H9 (cell line): Measurements from ENCODE around the gene BCAS1. TPM values are rescaled to one million over a fixed set of nuclear protein-coding genes. Genes with fewer than 3 reads are reported as not detected.

Experiments used
- DNase-seq: peaks from one replicate; pipeline ENCODE4 v3.0.0-alpha.2; 2017
- H2AFZ ChIP-seq: one replicate; pipeline ENCODE4 v1.6.1; 2013; ENCODE audit warnings: mild to moderate bottlenecking, low read length, control low read depth, moderate library complexity
- H2AK5ac ChIP-seq: 2 replicates; pipeline ENCODE4 v1.6.1; 2013; ENCODE audit warnings: low read length, control low read depth, mixed read lengths; ENCODE audit not compliant: insufficient read length
- H2BK120ac ChIP-seq: one replicate; pipeline ENCODE4 v1.6.1; 2013; ENCODE audit warnings: low read depth, mild to moderate bottlenecking, low read length, control low read depth, inconsistent platforms; ENCODE audit not compliant: poor library complexity, severe bottlenecking
- H2BK12ac ChIP-seq: 2 replicates; pipeline ENCODE4 v1.6.1; 2013; ENCODE audit warnings: low read length, control low read depth, mixed read lengths, low read depth; ENCODE audit not compliant: insufficient read length
- H2BK15ac ChIP-seq: 2 replicates; pipeline ENCODE4 v1.6.1; 2013; ENCODE audit warnings: low read depth, low read length, control low read depth
- H2BK20ac ChIP-seq: one replicate; pipeline ENCODE4 v1.6.1; 2013; ENCODE audit warnings: low read depth, mild to moderate bottlenecking, low read length, control low read depth, inconsistent platforms; ENCODE audit not compliant: poor library complexity, severe bottlenecking
- H2BK5ac ChIP-seq: 2 replicates; pipeline ENCODE4 v1.6.1; 2013; ENCODE audit warnings: low read length, control low read depth, mixed read lengths; ENCODE audit not compliant: insufficient read length
- H3K14ac ChIP-seq: 2 replicates; pipeline ENCODE4 v1.6.1; 2013; ENCODE audit warnings: low read length, control low read depth; ENCODE audit not compliant: insufficient read depth
- H3K18ac ChIP-seq: 2 replicates; pipeline ENCODE4 v1.6.1; 2013; ENCODE audit warnings: low read depth, mild to moderate bottlenecking, mixed read lengths, low read length, control low read depth; ENCODE audit not compliant: insufficient read length
- H3K23ac ChIP-seq: 2 replicates; pipeline ENCODE4 v1.6.1; 2013; ENCODE audit warnings: low read length, control low read depth, mixed read lengths, low read depth; ENCODE audit not compliant: insufficient read length
- H3K23me2 ChIP-seq: 2 replicates; pipeline ENCODE4 v1.6.1; 2013; ENCODE audit warnings: low read depth, mild to moderate bottlenecking, mixed read lengths, low read length, control low read depth; ENCODE audit not compliant: insufficient read length, poor library complexity, severe bottlenecking
- H3K27ac ChIP-seq: 2 replicates; pipeline ENCODE4 v1.5.1; 2013; ENCODE audit warnings: low read length, control low read depth, mixed read lengths, low read depth; ENCODE audit not compliant: insufficient read length
- H3K27me3 ChIP-seq: 2 replicates; pipeline ENCODE4 v1.6.1; 2013; ENCODE audit warnings: low read length, control low read depth, inconsistent platforms; ENCODE audit not compliant: insufficient read depth
- H3K4ac ChIP-seq: 2 replicates; pipeline ENCODE4 v1.6.1; 2013; ENCODE audit warnings: low read depth, mild to moderate bottlenecking, control low read depth, inconsistent platforms, low read length, moderate library complexity
- H3K4me1 ChIP-seq: 2 replicates; pipeline ENCODE4 v1.6.1; 2013; ENCODE audit warnings: low read length, control low read depth, inconsistent platforms; ENCODE audit not compliant: insufficient read depth
- H3K4me2 ChIP-seq: 2 replicates; pipeline ENCODE4 v1.6.1; 2013; ENCODE audit warnings: low read length, control low read depth, mixed read lengths; ENCODE audit not compliant: insufficient read length, insufficient read depth
- H3K56ac ChIP-seq: 2 replicates; pipeline ENCODE4 v1.6.1; 2013; ENCODE audit warnings: low read depth, mild to moderate bottlenecking, mixed read lengths, low read length, control low read depth; ENCODE audit not compliant: insufficient read length
- H3K79me1 ChIP-seq: 2 replicates; pipeline ENCODE4 v1.6.1; 2013; ENCODE audit warnings: low read depth, mild to moderate bottlenecking, moderate library complexity, low read length, control low read depth, inconsistent platforms; ENCODE audit not compliant: insufficient read depth, poor library complexity, severe bottlenecking
- H3K79me2 ChIP-seq: 2 replicates; pipeline ENCODE4 v1.6.1; 2013; ENCODE audit warnings: low read length, control low read depth, inconsistent platforms; ENCODE audit not compliant: insufficient read depth
- H3K9ac ChIP-seq: 2 replicates; pipeline ENCODE4 v1.6.1; 2013; ENCODE audit warnings: low read length, control low read depth, mixed read lengths; ENCODE audit not compliant: insufficient read length; ENCODE audit errors: extremely low read depth
- H3K9me3 ChIP-seq: one replicate; pipeline ENCODE4 v1.6.1; 2013; ENCODE audit warnings: low read depth, low read length, inconsistent platforms; ENCODE audit not compliant: control insufficient read depth
- H3T11ph ChIP-seq: one replicate; pipeline ENCODE4 v1.6.1; 2013; ENCODE audit warnings: mild to moderate bottlenecking, low read length, control low read depth, inconsistent platforms
- H4K20me1 ChIP-seq: one replicate; pipeline ENCODE4 v1.6.1; 2013; ENCODE audit not compliant: control insufficient read depth, insufficient read length, insufficient read depth
- H4K5ac ChIP-seq: 2 replicates; pipeline ENCODE4 v1.6.1; 2013; ENCODE audit warnings: low read depth, mild to moderate bottlenecking, mixed read lengths, low read length, control low read depth; ENCODE audit not compliant: insufficient read length
- H4K8ac ChIP-seq: replicated peaks from 2 replicates; pipeline ENCODE4 v1.6.1; 2013; ENCODE audit warnings: low read length, control low read depth, mixed read lengths, low read depth; ENCODE audit not compliant: insufficient read length
- H4K91ac ChIP-seq: 2 replicates; pipeline ENCODE4 v1.6.1; 2013; ENCODE audit warnings: low read depth, mild to moderate bottlenecking, moderate library complexity, mixed read lengths, low read length, control low read depth; ENCODE audit not compliant: insufficient read length
- H3K27ac Mint-ChIP-seq, 3 experiments: 2 replicates in 2 of 3; 3 replicates in 1 of 3; pipeline ENCODE4 v1.8.0; 2020 to 2021; ENCODE audit warnings: mixed read lengths in 3 of 3, mild to moderate bottlenecking in 1 of 3, moderate library complexity in 1 of 3
- H3K27me3 Mint-ChIP-seq: 2 replicates; pipeline ENCODE4 v1.8.0; 2021; ENCODE audit warnings: low read depth, mild to moderate bottlenecking, moderate library complexity, mixed read lengths
- H3K36me3 Mint-ChIP-seq, 3 experiments: 2 replicates in 2 of 3; 3 replicates in 1 of 3; pipeline ENCODE4 v1.8.0; 2020 to 2021; ENCODE audit warnings: low read depth in 3 of 3, mixed read lengths in 3 of 3; ENCODE audit not compliant: insufficient read depth in 1 of 3
- H3K4me1 Mint-ChIP-seq, 2 experiments: 2 replicates each; pipeline ENCODE4 v1.8.0; 2020; ENCODE audit warnings: mixed read lengths in 2 of 2
- H3K4me3 Mint-ChIP-seq, 2 experiments: 2 replicates in 1 of 2; 3 replicates in 1 of 2; pipeline ENCODE4 v1.8.0; 2020 to 2021; ENCODE audit warnings: mild to moderate bottlenecking in 2 of 2, mixed read lengths in 2 of 2, moderate library complexity in 1 of 2
- H3K9me3 Mint-ChIP-seq, 2 experiments: 2 replicates in 1 of 2; 3 replicates in 1 of 2; pipeline ENCODE4 v1.8.0; 2020; ENCODE audit warnings: mild to moderate bottlenecking in 2 of 2, mixed read lengths in 2 of 2, moderate library complexity in 1 of 2
- CTCF ChIP-seq: fragments of 200-600 bp; sonication (generic); conservative IDR thresholded peaks from 3 replicates; pipeline ENCODE4 v1.8.0; 2021; ENCODE audit warnings: antibody characterized with exemption, mild to moderate bottlenecking
- WGBS: extraction: QIAGEN DNeasy Blood & Tissue Kit; methylation state at CpG from one replicate; pipeline ENCODE4 v1.1.7; 2013; ENCODE audit warnings: missing lambda C conversion rate, low lambda C conversion rate, mixed read lengths; ENCODE audit not compliant: insufficient read length; ENCODE audit errors: extremely low coverage; 5-methylcytosine and 5-hydroxymethylcytosine counted together
- total RNA-seq: library from RNA; stranded (reverse); gene quantifications from 2 replicates; pipeline ENCODE4 v1.2.1, GENCODE V29; 2021

Gene BCAS1
- total RNA-seq, 1 experiment from 2014 or later: 0.15 TPM

DNA sequence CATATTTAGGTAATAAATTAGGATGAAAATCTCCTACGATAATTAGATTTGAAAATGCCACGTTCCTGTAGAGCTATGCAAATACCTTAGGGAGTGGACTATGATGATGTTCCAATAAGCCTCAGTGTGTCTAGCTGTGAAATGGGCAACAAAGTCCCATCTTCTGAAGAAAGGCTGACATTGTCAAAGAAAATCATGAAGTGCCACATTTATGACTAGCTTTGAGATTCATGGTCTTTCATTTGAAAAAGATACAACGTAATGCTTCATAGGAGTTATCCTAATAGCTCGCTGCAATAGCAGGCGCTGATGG is 23.8 kb upstream of the BCAS1 start:
- H3K18ac ChIP-seq: no peak overlapping the region
- Mint-ChIP-seq H3K27ac (no peak overlapping the region), H3K27me3 (0 out of 2 replicates have a peak, but pooled peaks cover 1% of the 10 kb centered on the region), H3K4me1 (peaks cover 0 to 3% of the 10 kb centered on the region in 2 experiments; a peak in 2 of 4 replicates), H3K9me3 (no peaks in the 10 kb centered on the region; a peak in 1 of 5 replicates), H3K4me3 (no peak overlapping the region), H3K36me3 (no peaks in the 10 kb centered on the region)
- no peaks in the 10 kb centered on the region for H3K27me3 ChIP-seq
- no peak overlapping the region for H3T11ph ChIP-seq
- H3K27ac ChIP-seq: no peak overlapping the region
- H2BK120ac ChIP-seq: no peak overlapping the region
- no peaks in the 10 kb centered on the region for H3K23me2 ChIP-seq
- WGBS: no CpG with 5 or more reads among the region's 5 CpGs
- H4K8ac ChIP-seq: no peak overlapping the region
- DNase-seq: no peak
- no peak overlapping the region for H3K56ac ChIP-seq
- no peak overlapping the region for H4K5ac ChIP-seq
- no peak overlapping the region for H3K9ac ChIP-seq
- no peak overlapping the region for H2BK5ac ChIP-seq
- H2BK20ac ChIP-seq: no peak overlapping the region
- H3K14ac ChIP-seq: no peak overlapping the region
- no peaks in the 10 kb centered on the region for H3K79me1 ChIP-seq
- H3K23ac ChIP-seq: no peak overlapping the region
- no peak overlapping the region for H4K91ac ChIP-seq
- H2BK15ac ChIP-seq: no peak overlapping the region
- no peak overlapping the region for H2AFZ ChIP-seq
- no peak overlapping the region for H3K4ac ChIP-seq
- no peaks in the 10 kb centered on the region for H3K9me3 ChIP-seq
- H3K4me2 ChIP-seq: no peak overlapping the region
- H4K20me1 ChIP-seq: no peaks in the 10 kb centered on the region
- H3K79me2 ChIP-seq: no peaks in the 10 kb centered on the region
- no peak overlapping the region for H2BK12ac ChIP-seq
- H2AK5ac ChIP-seq: no peak overlapping the region
- no peaks in the 10 kb centered on the region for H3K4me1 ChIP-seq
- no peak for TF ChIP-seq CTCF
